HG02798 (cell line): Measurements from ENCODE around the gene CBX3.
A peak's percentile ranks its signal among the peaks of the same experiment; 100 is the strongest.
"Not testable (repeated sequence)": the region's sequence is repeated elsewhere in the genome, so short reads cannot be mapped to it uniquely, and the experiment has no call there.

Source experiments
- ATAC-seq: cut with Tn5 transposase; IDR thresholded peaks from one replicate; pipeline ENCODE4 v1.9.1; 2021; ENCODE audit warnings: mild to moderate bottlenecking; ENCODE audit not compliant: unreplicated experiment, poor library complexity

Gene CBX3

GRCh38 chr7:26199301-26200037 lies 2.1 kb upstream of the CBX3 start:
- no peak for ATAC-seq

DNA sequence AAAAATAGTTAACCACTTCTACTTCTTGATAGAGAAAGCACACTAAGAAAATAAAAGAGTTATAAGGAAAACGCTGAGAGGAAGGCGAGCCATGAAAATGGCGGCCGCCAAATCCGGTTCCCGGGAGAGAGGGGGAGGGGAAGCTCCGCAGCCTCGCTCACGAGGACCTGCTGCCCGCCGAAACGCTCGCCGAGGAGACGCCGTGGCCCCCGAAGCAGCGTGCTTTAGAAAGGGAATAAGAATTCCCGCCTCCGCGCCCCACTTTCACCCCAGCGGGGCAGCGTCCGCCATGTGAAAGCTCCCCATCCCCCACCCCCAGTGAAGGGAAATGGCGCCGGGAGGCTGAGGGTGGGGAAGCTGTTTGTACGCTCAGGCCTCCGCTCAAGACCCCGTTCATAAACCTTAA lies 1.5 kb upstream of the CBX3 start:
- no peak for ATAC-seq

DNA sequence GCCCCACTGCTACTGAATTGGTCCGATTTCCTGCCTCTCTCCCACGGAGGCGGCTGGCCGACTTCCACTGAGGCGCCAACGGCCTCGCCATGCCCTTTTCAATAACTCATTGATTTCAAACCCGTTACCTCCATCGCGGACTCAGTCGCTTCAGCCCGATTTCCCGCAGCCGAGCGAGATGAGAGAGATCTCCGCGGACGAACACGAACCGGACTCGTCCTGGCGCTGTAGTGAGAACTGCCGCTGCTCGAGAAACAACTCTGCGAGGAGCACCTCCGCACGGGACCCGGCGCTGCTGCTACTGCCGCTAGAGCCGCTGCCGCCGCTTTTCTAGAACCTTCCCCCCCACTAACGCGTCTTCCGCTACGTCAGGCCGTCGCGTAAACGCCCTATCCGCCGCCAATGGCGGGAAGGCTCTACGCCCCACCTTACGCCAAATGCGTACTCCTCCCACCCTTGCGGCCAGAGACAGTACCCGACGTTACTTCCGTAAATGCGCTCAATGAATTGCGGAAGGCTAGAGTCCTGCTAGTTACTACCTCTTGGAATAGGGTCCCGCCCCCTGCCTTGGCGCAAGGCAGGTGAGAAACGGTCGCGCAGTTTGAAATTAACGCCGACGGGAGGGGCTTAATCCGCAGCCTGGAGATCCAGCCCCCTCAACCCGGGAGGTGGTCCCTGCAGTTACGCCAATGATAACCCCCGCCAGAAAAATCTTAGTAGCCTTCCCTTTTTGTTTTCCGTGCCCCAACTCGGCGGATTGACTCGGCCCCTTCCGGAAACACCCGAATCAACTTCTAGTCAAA lies 900 bp upstream of the CBX3 start, which contains the start of gene HNRNPA2B1:
Gene HNRNPA2B1 (minus strand): TSS at position 303 of the 803 bp plus-strand sequence. CDS start 169 bp downstream, at position 134.
- peak; percentile 76 for ATAC-seq

- no peak for ATAC-seq
These were observed 760 bp downstream of the CBX3 start for GRCh38 chr7:26202019-26202990.

- no peak for ATAC-seq
These were observed 1.5 kb downstream of the CBX3 start for GRCh38 chr7:26203016-26203415.

DNA sequence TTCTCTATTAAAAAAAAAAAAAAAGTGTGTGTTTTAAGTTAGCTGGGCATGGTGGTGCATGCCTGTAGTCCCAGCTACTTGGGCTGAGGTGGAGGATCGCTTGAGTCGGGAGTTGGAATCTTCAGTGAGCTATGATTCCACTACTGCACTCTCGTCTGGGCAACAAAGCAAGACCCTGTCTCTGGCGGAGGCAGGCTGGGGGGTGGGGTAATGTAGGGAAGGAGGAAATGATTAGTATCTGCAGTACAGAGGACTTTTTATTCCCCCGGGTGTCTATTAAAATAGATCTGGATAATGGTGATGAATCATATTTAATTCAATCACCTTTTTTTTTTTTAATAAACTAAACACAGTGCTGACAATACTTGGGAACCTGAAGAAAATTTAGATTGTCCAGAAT lies 6.5 kb downstream of the CBX3 start:
- no peak for ATAC-seq

- ATAC-seq, result no peak
These were observed 11.6 kb downstream of the CBX3 start for GRCh38 chr7:26212921-26213718.

DNA sequence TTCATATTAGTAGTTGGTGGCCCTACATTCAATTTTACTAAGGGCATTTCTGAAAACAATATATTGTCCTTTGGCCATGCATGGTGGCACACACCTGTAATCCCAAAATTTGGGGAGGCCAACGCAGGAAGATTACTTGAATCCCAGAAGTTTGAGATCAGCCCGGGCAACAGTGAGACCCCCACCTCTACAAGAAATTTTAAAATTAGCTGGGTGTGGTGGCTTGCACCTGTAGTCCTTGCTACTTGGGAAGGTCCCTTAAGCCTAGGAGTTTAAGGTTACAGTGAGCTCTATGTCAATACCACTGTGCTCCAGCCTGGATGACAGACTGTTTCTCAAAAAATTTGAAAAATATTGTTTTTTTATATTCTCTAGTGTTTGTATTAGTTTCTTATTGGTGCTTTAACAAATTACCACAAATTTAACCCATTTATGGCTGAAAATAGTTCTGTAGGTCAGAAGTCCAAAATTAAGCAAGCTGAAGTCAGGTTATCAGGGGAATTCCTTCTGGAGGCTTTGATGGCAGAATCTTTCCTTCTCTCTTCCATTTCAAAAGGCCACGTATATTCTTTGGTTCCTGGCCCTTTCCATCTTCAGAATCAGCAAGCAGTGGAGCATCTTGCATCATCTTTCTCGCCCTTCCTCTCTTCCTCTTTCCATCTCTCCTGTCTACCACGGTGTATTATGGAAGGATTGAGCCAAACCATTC lies 12.4 kb downstream of the CBX3 start:
- no peak for ATAC-seq

DNA sequence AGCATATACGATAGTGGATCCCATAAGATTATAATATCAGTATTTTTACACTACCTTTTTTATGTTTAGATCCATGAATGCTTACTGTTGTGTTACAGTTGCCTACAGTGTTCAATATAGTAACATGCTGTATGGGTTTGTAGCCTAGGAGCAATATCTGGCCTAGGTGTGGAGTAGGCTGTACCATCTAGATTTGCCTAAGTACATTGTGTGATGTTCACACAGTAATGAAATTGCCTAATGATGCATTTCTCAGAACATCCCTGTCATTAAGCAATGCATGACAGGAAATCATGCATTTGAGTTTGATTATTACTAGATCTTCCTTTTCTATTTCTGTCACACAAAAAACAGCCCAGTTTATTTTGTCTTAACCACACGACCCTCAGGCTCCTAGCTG lies 14.5 kb downstream of the CBX3 start:
- ATAC-seq, result no peak

GRCh38 chr7:26224359-26224758 lies 22.8 kb downstream of the CBX3 start:
- ATAC-seq, result no peak

- ATAC-seq, result no peak
These were observed 26.4 kb downstream of the CBX3 start for GRCh38 chr7:26227987-26228386.

GRCh38 chr7:26233902-26234511 lies 32.5 kb downstream of the CBX3 start:
- ATAC-seq, result no peak

DNA sequence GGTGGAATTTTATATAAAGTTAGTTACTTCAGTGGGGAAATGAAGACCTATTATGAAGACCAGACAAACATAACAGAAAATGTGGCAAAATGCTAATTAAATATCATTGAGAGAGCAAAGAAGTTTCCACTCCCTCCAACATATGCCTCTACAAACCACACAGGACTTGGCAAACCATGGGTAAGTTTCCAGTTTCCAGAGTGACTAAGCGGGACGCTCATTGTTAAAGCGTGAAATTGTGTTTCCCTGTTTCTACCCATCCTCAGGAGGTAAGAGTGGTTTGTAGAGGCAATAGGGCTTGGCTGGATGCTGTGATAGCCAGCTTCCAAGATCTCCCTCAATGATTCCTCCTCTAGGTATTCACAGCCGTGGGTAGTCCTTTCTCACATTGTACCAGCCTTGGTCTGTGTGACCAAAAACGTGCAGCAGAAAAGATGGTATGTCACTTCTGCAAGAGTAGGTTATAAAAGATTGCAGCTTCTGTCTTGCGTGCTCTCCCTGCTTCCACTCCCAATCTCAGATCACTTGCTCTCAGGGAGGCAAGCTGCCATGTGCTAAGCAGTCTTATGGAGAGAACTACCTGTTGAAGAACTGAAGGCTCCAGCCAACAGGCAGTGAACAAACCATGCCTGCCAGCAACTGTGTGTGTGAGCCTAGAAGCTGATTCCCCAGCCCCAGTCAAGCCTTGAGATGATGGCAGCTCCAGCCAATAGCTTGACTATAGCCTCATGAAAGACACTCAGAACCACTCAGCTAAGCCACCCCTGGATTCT lies 35.7 kb downstream of the CBX3 start:
- ATAC-seq, result no peak

DNA sequence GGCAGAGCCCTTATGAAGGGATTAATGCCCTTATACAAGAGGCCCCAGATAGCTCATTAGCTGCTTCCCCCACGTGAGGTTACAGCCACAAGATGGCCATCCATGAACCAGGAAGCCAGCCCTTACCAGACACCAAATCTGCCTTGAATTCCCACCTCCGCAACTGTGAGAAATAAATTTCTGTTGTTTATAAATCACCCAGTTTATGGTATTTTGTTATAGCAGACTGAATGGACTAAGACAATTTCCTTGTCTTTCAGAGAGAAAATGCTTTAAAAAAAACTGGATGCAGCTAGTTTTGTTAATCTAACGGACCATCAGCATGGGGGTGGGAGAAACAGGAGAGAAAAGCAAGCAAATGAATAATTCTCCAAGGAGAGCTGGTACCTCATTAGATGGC lies 36.5 kb downstream of the CBX3 start:
- ATAC-seq, result no peak

DNA sequence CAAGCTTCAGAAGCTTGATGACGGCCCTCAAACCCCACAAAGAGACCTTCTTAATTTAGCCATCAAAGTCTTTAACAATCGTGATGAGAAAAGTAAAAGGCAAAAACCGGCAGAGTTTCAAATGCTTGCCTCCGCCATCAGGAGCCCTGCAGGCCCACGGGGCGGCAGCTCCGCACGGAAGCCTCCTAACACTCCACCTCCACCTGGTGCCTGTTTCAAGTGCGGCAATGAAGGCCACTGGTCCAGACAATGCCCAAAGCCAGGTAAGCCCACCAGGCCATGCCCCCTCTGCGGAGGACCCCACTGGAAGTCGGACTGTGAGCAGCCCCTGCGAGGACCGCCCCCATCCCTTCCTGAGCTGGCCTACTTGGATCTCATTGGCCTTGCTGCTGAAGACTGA lies 43.6 kb downstream of the CBX3 start:
- ATAC-seq, result no peak

DNA sequence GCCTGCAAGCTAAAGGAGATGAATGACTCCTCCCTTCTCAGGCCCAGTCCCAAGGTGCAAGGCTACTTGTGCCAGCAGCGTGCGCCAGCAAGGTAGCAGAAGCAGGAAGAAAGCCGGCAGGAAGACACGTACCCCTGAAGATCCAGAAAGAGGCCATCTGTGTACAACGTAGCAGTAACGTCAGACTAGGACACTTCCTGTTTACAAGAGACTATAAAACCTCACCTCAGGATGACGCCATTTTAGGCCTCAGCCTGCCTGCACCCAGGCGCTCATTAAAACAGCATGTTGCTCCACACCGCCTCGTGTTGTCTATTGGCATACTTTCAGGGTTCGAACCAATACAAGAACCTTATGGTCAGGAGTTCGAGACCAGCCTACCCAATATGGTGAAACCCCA lies 48.7 kb downstream of the CBX3 start:
- ATAC-seq, result no peak

DNA sequence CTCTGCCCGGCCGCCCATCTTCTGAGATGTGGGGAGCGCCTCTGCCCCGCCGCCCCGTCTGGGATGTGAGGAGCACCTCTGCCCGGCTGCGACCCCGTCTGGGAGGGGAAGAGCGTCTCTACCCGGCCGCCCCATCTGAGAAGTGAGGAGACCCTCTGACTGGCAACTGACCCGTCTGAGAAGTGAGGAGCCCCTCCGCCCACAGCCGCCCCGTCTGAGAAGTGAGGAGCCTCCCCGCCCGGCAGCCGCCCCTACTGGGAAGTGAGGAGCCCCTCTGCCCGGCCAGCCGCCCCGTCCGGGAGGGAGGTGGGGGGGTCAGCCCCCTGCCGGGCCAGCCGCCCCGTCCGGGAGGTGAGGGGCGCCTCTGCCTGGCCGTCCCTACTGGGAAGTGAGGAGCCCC lies 60.3 kb downstream of the CBX3 start:
- not testable (repeated sequence) for ATAC-seq
